NCI-H187 (cell line): ENCODE results near the gene UST.

ENCODE experiments used
- DNase-seq, 2 experiments: peaks; one replicate each; lab custom pipeline; 2025; lab: John Stamatoyannopoulos, UW

UST gene

GRCh38 chr6:149008741-149009140 lies 261.9 kb downstream of the UST start:
- no peak for DNase-seq

- DNase-seq = no peak
Measured at GRCh38 chr6:149012040-149012545, 265.3 kb downstream of the UST start.

GRCh38 chr6:149013586-149014344 lies 266.9 kb downstream of the UST start:
- no peak for DNase-seq

- DNase-seq = no peak
Measured at GRCh38 chr6:149014631-149015534, 268.1 kb downstream of the UST start.

GRCh38 chr6:149015535-149016525 lies 269.0 kb downstream of the UST start:
- DNase-seq = no peak

- DNase-seq = no peak
Measured at GRCh38 chr6:149016716-149017115, 269.9 kb downstream of the UST start.

- no peak for DNase-seq
Measured at GRCh38 chr6:149020319-149020718, 273.5 kb downstream of the UST start.

- no peak for DNase-seq
Measured at GRCh38 chr6:149024361-149024760, 277.5 kb downstream of the UST start.

- no peak for DNase-seq
Measured at GRCh38 chr6:149025061-149025460, 278.2 kb downstream of the UST start.

GRCh38 chr6:149026530-149026942 lies 279.7 kb downstream of the UST start:
- peak in 1 of 2 experiments; percentile 55 for DNase-seq

GRCh38 chr6:149027484-149027883 lies 280.7 kb downstream of the UST start:
- DNase-seq = no peak

GRCh38 chr6:149028767-149029405 lies 282.1 kb downstream of the UST start:
- DNase-seq = peak; percentile 5 to 56

GRCh38 chr6:149031201-149031858 lies 284.5 kb downstream of the UST start:
- DNase-seq = no peak

- no peak for DNase-seq
Measured at GRCh38 chr6:149031859-149032598, 285.2 kb downstream of the UST start.

GRCh38 chr6:149032599-149033405 lies 286.0 kb downstream of the UST start:
- DNase-seq = no peak

- no peak for DNase-seq
Measured at GRCh38 chr6:149033454-149033853, 286.6 kb downstream of the UST start.

GRCh38 chr6:149035766-149036165 lies 288.9 kb downstream of the UST start:
- DNase-seq = no peak

- no peak for DNase-seq
Measured at GRCh38 chr6:149037051-149037671, 290.3 kb downstream of the UST start.
